ENCODE measurements around the gene TIFAB.

DNA sequence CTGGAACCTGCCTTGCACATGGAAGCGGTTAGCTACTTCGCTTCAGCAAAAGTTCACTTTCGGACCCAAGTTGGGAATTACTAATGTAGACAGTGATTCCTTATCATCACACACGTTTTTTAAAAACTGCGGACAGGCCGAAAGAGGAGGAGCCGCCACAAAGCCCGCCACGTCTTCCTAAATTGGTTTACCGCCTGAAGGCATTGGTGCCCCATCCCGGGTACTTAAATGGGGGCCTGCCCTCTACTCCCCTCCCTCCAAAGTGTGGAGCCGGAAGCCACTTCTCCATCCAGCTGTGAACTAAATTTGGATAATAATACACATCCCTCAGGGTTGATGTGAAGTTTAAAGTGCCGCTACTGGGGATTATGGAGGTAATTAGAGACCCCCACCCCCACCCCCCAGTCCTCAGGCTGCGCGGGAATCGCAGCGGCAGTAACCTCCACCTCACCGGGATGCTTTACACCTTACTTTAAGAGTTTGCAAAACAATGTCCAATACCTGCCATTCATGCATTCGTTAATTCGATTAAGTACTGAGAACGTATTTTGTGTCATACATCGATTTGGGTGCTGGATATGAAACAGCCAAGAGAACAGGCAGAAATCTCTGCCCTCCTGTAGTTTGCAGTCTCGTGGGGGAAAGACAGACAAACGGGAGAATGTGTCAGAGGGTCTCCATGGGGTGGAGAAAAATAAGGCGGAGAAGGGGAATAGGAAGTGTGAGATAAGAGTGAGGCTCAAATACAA, 52.2 kb downstream of the TIFAB start:
- TF ChIP-seq EP300 (IDR thresholded peaks at IDR 0.05) (no peak), CTCF (IDR thresholded peaks at IDR 0.05) (no peak)

Data from esophagus muscularis mucosa (tissue), 3 donors.